ENCODE results near the gene PASK.

The PASK gene

GRCh38 chr2:241065355-241065803, 83.9 kb downstream of the PASK start:
- no peak for DNase-seq (ENCODE audit: low read depth)

GRCh38 chr2:241064802-241065354, 84.4 kb downstream of the PASK start:
- no peak for DNase-seq (ENCODE audit: low read depth)

DNA sequence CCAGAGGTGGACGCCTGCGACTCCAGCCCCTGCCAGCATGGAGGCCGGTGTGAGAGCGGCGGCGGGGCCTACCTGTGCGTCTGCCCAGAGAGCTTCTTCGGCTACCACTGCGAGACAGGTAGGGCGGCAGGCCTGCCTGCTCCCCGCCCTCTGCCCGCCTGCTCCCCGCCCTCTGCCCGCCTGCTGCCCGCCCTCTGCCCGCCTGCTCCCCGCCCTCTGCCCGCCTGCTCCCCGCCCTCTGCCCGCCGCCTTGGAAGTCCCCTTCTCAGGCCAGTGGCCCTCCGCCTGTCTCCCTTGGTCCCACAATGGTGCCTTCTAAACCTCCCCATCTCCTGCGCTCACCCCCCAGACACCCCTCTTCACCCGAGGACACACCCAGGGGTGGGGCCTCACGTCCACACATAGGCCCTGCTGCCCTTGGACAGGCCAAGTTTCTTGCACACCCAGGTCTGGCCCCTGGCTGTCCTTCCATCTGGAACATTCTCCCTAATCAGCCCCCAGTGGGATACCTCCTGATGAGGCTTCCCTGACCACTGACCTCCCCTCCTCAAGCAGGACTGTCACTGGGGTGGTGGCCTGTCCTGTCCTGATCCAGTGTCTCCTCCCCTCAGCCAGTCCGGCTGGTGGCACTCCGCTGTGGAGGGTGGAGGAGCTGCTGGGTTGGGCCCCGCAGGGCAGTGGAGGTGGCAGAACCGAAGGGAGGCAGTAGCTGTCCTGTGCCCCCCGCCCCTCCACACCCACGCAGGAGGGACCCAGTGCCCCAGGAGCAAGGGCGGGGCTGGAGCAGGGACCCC, 85.1 kb downstream of the PASK start:
- DNase-seq (ENCODE audit: low read depth): no peak

- no peak for DNase-seq (ENCODE audit: low read depth)
Measured at GRCh38 chr2:241063587-241063986, 85.7 kb downstream of the PASK start.

GRCh38 chr2:241063093-241063551, 86.2 kb downstream of the PASK start:
- no peak for DNase-seq (ENCODE audit: low read depth)

DNA sequence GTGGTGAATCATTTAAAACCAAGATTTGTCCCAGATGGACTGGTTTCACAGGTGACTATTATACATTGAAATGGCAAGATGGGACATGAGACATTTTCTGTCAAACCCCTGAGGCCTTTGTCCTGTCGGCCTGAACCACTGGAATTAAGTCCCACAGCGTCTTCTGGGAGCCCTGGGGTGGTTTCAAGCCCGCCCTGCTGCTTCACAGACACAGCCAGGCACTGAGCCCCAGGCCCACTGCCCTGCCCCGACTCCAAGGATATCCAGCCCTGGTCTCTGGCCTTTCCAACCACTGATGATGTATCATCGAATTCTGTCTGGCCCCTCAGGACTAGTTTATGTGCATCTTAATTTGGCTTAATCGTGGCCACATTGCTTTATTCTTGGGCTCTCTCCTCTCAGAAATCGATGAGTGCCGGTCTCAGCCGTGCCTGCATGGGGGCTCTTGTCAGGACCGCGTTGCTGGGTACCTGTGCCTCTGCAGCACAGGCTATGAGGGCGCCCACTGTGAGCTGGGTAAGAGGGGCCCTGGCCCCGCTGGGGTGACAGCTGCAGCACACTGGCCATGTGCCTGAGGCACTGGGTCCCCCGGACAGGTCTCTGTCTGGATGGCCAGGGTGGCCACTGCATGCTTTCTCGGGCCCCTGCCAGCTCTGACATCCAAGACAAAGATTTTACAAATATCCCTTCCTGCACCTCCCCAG, 86.7 kb downstream of the PASK start:
- DNase-seq (ENCODE audit: low read depth): no peak

DNA sequence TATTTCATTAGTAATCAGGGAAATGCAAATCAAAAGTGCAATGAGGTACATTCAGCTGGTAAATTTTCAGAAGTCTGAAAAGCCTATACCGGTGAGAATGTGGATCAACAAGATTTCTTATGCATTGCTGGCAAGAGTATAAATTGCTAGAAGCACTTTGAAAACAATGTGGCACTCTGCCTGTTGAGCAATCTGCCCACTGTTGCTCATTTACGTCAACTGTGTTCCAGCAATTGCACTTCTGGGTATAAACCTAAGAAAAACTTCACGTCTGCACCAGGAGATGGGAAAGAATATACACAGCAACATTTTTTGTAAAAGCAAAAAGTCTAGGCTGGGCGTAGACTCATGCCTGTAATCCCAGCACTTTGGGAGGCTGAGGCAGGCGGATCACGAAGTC, 88.0 kb downstream of the PASK start:
- peak; percentile 23 for DNase-seq (ENCODE audit: low read depth)
